ENCODE results near the gene P2RY6.

DNA sequence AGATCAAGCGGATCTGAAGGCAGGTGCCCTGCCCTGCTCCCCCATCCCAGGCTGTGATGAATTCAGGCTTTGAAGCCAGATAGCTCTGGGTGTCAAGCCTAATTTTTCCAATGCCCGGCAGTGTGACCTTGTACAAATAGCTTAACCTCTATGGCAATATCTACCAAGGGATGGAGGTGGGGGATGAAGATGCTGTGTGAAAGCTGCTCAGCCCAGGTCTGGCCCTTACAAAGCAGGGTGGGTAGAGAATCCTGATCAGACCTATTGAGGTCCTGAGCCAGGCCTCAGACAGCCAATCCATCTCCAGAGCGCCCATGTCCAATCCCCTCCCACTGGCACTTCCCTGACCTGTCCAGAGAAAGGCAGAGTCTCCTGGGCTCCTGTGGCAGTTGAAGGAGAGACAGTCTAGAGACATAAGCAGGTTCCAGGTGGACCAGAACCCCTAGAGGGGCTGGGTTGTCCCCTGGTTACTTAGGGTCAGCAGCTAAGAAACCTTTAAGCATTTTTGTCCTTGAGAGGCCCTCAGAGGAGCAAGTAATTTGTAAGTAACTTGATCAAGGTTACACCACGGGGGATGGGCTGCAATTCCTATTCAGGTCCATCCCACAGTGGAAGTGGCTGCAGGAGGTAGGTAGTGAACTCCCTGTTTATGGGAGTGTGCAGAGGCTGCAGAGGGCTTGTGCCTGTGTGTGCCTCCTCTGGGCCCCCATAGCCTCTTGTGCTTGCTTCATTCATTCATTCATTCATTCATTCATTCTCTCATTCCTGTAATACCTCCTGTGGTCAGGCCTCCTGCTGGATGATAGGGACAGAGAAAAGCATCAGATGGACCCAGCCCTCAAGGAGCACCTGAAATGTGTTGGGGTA is 43.6 kb upstream of the P2RY6 start:
- no peak for TF ChIP-seq CTCF (IDR thresholded peaks at IDR 0.05)
- no peak for TF ChIP-seq POLR2A (IDR thresholded peaks at IDR 0.05)
- no peak for TF ChIP-seq EP300 (IDR thresholded peaks at IDR 0.05)
